CD4-positive, CD25-positive, alpha-beta regulatory T cell (primary cell): ENCODE results near the gene NGB. TPM values are rescaled to one million over a fixed set of nuclear protein-coding genes. Genes with fewer than 3 reads are reported as not detected.

Experiments
- ATAC-seq, 2 donors: fragments of 150-1000 bp; cut with Tn5 transposase; one replicate each; pipeline ENCODE4 v1.10.0; 2021; ENCODE audit warnings: low read depth in 2 of 2, moderate number of reproducible peaks in 2 of 2, moderate library complexity in 1 of 2
- DNase-seq, 3 donors: peaks; one replicate each; pipeline versions ENCODE4 v3.0.0 to v3.0.0-alpha.2; 2012 to 2022; ENCODE audit warnings: mixed read lengths in 1 of 3
- H3K27ac ChIP-seq: one replicate; pipeline ENCODE4 v1.7.0; 2013; ENCODE audit warnings: mild to moderate bottlenecking, low read length; ENCODE audit not compliant: insufficient read depth, poor library complexity, severe bottlenecking
- H3K27me3 ChIP-seq: one replicate; pipeline ENCODE4 v1.7.0; 2013; ENCODE audit warnings: low read length; ENCODE audit not compliant: control insufficient read depth, insufficient read depth
- H3K36me3 ChIP-seq: one replicate; pipeline ENCODE4 v1.7.0; 2013; ENCODE audit warnings: mild to moderate bottlenecking, low read length, moderate library complexity; ENCODE audit not compliant: control insufficient read depth, insufficient read depth
- H3K4me1 ChIP-seq: 2 replicates; pipeline ENCODE4 v1.7.0; 2013; ENCODE audit warnings: mild to moderate bottlenecking, low read length; ENCODE audit not compliant: insufficient read depth, control insufficient read depth, poor library complexity, severe bottlenecking
- H3K4me3 ChIP-seq: one replicate; pipeline ENCODE4 v1.7.0; 2013; ENCODE audit warnings: low read depth, mild to moderate bottlenecking, low read length, moderate library complexity
- H3K9me3 ChIP-seq, 2 experiments: 1 replicate in 1 of 2; 2 replicates in 1 of 2; pipeline ENCODE4 v1.7.0; 2013; ENCODE audit warnings: low read length in 2 of 2, mild to moderate bottlenecking in 1 of 2, moderate library complexity in 1 of 2; ENCODE audit not compliant: control insufficient read depth in 2 of 2
- H3K27ac Mint-ChIP-seq, 3 donors: one replicate each; pipeline ENCODE4 v1.8.0; 2020 to 2022; ENCODE audit warnings: mild to moderate bottlenecking in 3 of 3, mixed read lengths in 3 of 3, moderate library complexity in 2 of 3
- H3K27me3 Mint-ChIP-seq: one replicate; pipeline ENCODE4 v1.8.0; 2022; ENCODE audit warnings: mild to moderate bottlenecking, mixed read lengths
- H3K36me3 Mint-ChIP-seq: one replicate; pipeline ENCODE4 v1.8.0; 2020; ENCODE audit warnings: mixed read lengths
- H3K4me1 Mint-ChIP-seq, 4 donors: one replicate each; pipeline ENCODE4 v1.8.0; 2020 to 2022; ENCODE audit warnings: mixed read lengths in 4 of 4, mild to moderate bottlenecking in 1 of 4
- H3K4me3 Mint-ChIP-seq, 4 donors: one replicate each; pipeline ENCODE4 v1.8.0; 2020 to 2022; ENCODE audit warnings: mild to moderate bottlenecking in 4 of 4, mixed read lengths in 4 of 4, moderate library complexity in 3 of 4
- H3K9me3 Mint-ChIP-seq, 7 donors: one replicate each; pipeline ENCODE4 v1.8.0; 2020 to 2022; ENCODE audit warnings: mixed read lengths in 7 of 7, mild to moderate bottlenecking in 3 of 7, moderate library complexity in 2 of 7
- polyA plus RNA-seq, 4 donors: library from polyadenylated mRNA; unstranded; fragments of 300-500 nt; fragmentation: Illumina TruSeq; gene quantifications; one replicate each; pipeline ENCODE4 v1.2.3, GENCODE V29; 2021
- total RNA-seq: library from RNA; stranded (reverse); gene quantifications from one replicate; pipeline ENCODE4 v1.2.3, GENCODE V29; 2022

The NGB gene
- total and polyA plus RNA-seq, 5 donors from 2014 or later: not detected

DNA sequence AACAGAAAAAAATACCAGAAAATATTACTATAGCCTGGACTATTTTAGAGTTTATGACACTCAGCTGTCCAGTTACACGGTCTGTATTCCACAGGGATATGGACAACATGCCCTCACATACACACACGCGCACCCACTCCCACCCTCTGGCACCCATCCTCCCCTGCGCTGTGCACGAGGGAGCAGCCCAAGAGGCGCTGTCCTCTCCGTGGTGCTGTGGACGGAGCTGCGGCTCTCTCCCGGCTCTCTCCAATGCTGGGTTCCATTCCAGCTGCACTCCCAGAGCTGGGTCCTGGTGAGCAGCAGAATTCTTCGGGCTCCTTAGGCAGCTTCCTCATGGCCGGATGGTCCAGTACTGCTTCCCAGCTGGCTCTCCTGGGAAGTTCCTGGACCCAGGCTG, 6.0 kb upstream of the NGB start:
- no peak overlapping the region for H3K4me3 ChIP-seq
- ATAC-seq: no peak
- no peak overlapping the region for H3K27ac Mint-ChIP-seq
- peaks cover 16% of the 10 kb centered on the region for H3K27me3 Mint-ChIP-seq
- H3K4me1 ChIP-seq: no peaks in the 10 kb centered on the region
- H3K4me1 Mint-ChIP-seq: no peaks in the 10 kb centered on the region
- H3K27me3 ChIP-seq: no peaks in the 10 kb centered on the region
- no peaks in the 10 kb centered on the region for H3K36me3 Mint-ChIP-seq
- H3K9me3 ChIP-seq: no peaks in the 10 kb centered on the region
- no peak overlapping the region for H3K27ac ChIP-seq
- no peak for DNase-seq
- no peak overlapping the region for H3K4me3 Mint-ChIP-seq
- peaks cover 2% of the 10 kb centered on the region for H3K36me3 ChIP-seq
- H3K9me3 Mint-ChIP-seq: no peaks in the 10 kb centered on the region

DNA sequence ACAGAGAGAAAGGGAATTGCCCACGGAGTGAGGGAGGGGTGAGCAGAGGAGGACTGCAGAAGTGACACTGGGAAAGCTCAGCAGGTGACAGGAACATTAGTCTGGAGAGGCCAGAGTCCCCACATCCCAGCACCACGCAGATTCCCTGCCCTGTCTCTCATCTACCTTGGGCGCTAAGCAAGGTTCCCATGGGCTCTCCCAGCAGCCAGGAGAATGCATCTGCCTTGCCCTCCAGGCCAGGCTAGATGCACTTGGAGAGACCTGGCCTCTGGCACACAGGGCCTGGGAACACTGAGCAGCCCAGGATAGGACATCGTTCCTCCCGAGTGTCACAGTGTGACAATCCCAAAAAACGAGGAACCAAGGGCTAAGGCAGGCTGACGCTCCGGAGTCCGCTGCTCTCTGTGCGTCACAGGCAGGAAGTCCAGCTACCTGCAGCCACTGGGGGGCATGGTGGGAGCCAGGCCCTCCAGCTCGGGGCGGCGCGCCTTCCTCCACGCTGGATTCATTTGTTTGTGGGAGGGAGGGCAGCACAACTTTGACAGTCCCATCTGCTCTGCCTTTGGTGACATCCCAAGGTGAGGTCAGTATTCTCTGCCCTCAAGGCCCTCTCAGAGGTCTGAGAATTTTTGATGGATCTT, 5.4 kb upstream of the NGB start:
- no peaks in the 10 kb centered on the region for H3K36me3 Mint-ChIP-seq
- no peaks in the 10 kb centered on the region for H3K27me3 ChIP-seq

DNA sequence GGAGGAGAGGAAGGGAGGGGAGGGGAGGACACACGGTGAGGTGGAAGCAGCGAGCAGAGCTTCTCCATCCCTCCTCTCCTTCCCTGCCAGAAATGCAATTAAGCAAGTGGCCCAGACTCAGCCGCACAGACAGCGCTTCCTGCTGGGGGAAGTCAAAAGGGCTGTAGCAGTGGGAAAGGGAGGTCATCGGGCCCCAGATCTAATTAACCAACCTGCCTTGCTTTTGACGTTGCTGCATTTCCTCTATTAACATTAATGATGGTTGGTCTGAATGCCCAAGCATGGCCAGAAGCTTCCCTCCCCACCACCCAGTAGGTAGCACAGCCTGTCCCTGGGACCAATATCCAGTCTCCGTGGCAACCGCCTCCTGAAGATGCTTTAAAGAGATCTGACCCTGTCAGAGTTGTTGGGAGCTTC, 4.6 kb upstream of the NGB start:
- Mint-ChIP-seq H3K27ac (peak overlapping the region in 1 of 3 donors; percentile 14), H3K4me1 (no peaks in the 10 kb centered on the region), H3K27me3 (peaks cover 22% of the 10 kb centered on the region), H3K4me3 (no peak overlapping the region), H3K36me3 (no peaks in the 10 kb centered on the region), H3K9me3 (no peaks in the 10 kb centered on the region)
- H3K9me3 ChIP-seq: no peaks in the 10 kb centered on the region
- DNase-seq: no peak
- H3K4me1 ChIP-seq: no peaks in the 10 kb centered on the region
- H3K27me3 ChIP-seq: no peaks in the 10 kb centered on the region
- no peak for ATAC-seq
- H3K36me3 ChIP-seq: no peaks in the 10 kb centered on the region
- H3K27ac ChIP-seq: no peak overlapping the region
- H3K4me3 ChIP-seq: no peak overlapping the region

More for the DNA sequence above, 5.4 kb upstream of the NGB start:
- no peaks in the 10 kb centered on the region for H3K36me3 ChIP-seq
- no peak for ATAC-seq
- Mint-ChIP-seq H3K9me3 (no peaks in the 10 kb centered on the region), H3K27me3 (peaks cover 22% of the 10 kb centered on the region), H3K4me1 (no peaks in the 10 kb centered on the region), H3K27ac (no peak overlapping the region), H3K4me3 (no peak overlapping the region)
- no peaks in the 10 kb centered on the region for H3K4me1 ChIP-seq
- no peak overlapping the region for H3K4me3 ChIP-seq
- DNase-seq: no peak
- no peaks in the 10 kb centered on the region for H3K9me3 ChIP-seq
- H3K27ac ChIP-seq: no peak overlapping the region

DNA sequence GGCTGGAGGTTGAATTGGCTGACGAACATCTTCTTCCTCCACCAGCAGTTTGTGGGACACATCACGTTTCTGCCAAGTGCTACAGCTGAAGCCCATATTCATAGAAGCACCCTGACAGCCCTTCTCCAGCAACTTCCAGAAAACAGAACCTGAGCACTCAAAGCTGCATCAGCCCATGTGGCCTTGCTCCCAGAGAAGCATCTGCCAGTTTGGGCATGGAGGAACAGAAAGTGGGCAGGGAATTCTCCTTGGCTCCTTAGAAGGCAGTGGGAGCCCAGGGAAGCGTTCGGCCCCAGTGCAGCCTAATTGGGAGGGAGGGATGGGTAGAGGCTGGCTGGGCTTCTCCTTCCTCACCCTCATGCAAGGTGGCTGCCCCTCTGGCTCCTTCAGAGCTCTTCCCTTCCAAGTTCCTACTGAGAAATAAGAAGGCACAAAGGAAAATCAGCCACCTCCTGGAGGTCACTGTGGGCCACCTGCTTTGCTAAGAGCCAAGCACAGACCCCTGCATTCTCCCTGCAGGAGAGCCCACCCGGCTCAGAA, 4.1 kb upstream of the NGB start:
- ATAC-seq (no peak), DNase-seq (no peak)
- Histone ChIP-seq H3K9me3 (no peaks in the 10 kb centered on the region), H3K4me1 (no peaks in the 10 kb centered on the region), H3K4me3 (no peak overlapping the region), H3K27ac (no peak overlapping the region), H3K36me3 (no peaks in the 10 kb centered on the region), H3K27me3 (no peaks in the 10 kb centered on the region)
- H3K27ac Mint-ChIP-seq: no peak overlapping the region
- no peaks in the 10 kb centered on the region for H3K9me3 Mint-ChIP-seq
- H3K4me3 Mint-ChIP-seq: no peak overlapping the region
- H3K4me1 Mint-ChIP-seq: no peaks in the 10 kb centered on the region
- peaks cover 24% of the 10 kb centered on the region for H3K27me3 Mint-ChIP-seq
- H3K36me3 Mint-ChIP-seq: no peaks in the 10 kb centered on the region

DNA sequence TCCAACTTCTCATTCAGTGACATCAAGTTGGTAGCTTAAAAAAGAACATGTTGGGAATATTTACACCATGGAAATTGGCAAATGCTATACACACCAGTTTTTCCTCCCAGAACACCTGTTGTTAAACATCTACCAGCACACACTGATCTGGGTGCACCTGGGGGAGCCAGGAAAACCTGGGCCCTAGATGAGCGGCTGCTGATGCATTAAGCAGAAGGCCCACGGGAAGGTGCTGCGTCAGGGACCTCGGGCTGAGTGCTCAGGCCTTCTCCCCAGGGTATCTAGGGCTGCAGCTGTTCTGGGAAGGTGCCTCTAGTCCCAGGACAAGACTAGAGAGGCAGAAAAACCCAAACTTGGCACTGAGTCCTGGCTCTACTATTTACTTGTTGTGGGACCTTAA, 2.8 kb upstream of the NGB start:
- H3K9me3 ChIP-seq: no peaks in the 10 kb centered on the region
- peaks cover 0 to 1% (median 0%) of the 10 kb centered on the region in 7 donors for H3K9me3 Mint-ChIP-seq
- no peak for DNase-seq
- H3K36me3 ChIP-seq: no peaks in the 10 kb centered on the region
- ATAC-seq: no peak
- peaks cover 31% of the 10 kb centered on the region for H3K27me3 Mint-ChIP-seq
- peaks cover 2% of the 10 kb centered on the region for H3K27me3 ChIP-seq
- no peaks in the 10 kb centered on the region for H3K4me1 ChIP-seq
- no peaks in the 10 kb centered on the region for H3K4me1 Mint-ChIP-seq
- H3K27ac ChIP-seq: no peak overlapping the region
- H3K27ac Mint-ChIP-seq: no peak overlapping the region
- no peak overlapping the region for H3K4me3 ChIP-seq
- H3K36me3 Mint-ChIP-seq: no peaks in the 10 kb centered on the region
- no peak overlapping the region for H3K4me3 Mint-ChIP-seq

DNA sequence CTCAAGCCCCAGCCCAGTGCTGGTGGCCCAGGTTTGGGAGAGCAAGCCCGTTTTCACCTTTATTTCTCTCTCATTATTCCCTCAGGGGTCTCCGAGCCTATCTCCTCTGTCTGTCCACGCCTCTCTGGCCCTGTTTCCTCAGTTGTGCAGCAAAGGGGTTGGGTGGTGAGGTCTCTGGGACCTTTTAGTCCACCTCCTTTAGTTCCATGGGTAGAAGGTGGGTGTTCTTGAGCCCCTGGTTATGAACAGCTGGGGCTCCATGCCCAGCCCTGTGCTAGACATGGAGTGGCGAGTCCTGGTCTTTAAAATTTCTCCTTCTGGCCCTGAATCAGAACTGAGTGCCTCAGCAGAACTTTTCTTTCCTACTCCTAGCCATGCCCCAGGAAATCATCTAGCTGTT, 1.3 kb upstream of the NGB start:
- Histone ChIP-seq H3K27ac (no peak overlapping the region), H3K27me3 (peaks cover 2% of the 10 kb centered on the region), H3K4me3 (no peak overlapping the region), H3K36me3 (no peaks in the 10 kb centered on the region), H3K9me3 (no peaks in the 10 kb centered on the region), H3K4me1 (no peaks in the 10 kb centered on the region)
- H3K9me3 Mint-ChIP-seq: peaks cover 0 to 2% (median 1%) of the 10 kb centered on the region in 7 donors
- peaks cover 42% of the 10 kb centered on the region for H3K27me3 Mint-ChIP-seq
- H3K27ac Mint-ChIP-seq: no peak overlapping the region
- H3K36me3 Mint-ChIP-seq: no peaks in the 10 kb centered on the region
- DNase-seq (no peak), ATAC-seq (no peak)
- H3K4me3 Mint-ChIP-seq: no peak overlapping the region
- no peaks in the 10 kb centered on the region for H3K4me1 Mint-ChIP-seq

DNA sequence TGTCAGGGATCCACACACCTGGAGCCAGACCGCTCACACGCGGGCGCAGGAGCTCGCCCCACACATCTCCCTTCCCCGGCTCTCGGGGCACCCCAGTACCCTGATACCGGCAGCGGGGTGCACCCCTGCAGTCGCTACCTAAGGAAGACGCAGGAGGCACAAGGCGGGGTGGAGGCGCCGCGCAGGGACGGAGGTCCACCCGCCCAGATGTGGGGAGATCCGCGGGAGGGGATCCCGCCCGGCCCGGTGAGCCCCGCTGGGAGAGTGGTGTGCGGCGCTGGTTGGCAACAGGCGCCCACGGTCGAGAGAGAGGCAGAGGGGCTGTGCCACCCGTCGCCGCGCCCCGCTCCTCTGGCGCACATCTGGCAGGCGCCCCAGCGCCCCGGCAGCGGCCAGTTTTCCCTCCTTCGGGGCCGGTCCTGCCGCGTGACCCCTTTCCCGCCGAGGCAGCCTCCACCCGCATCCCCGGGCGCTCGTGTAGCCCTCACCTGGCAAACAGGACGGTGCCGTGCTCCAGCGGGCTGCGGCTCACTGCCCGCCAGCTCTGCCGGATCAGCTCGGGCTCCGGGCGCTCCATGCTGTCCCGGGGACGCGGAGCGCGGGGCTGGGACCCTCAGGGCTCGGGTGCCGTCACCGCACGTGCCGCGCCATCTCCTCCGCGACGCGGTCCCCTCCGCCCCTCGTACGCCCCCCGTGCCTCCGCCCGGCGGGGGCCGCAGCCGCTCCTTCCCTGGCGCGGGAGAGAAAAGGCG, 469 bp downstream of the NGB start:
- no peak for DNase-seq
- Mint-ChIP-seq H3K9me3 (peaks cover 0 to 4% (median 1%) of the 10 kb centered on the region in 7 donors), H3K36me3 (no peaks in the 10 kb centered on the region), H3K4me1 (no peaks in the 10 kb centered on the region), H3K4me3 (no peak overlapping the region), H3K27ac (no peak overlapping the region), H3K27me3 (peaks cover 52% of the 10 kb centered on the region)
- Histone ChIP-seq H3K4me3 (no peak overlapping the region), H3K27ac (no peak overlapping the region), H3K4me1 (no peaks in the 10 kb centered on the region), H3K36me3 (no peaks in the 10 kb centered on the region), H3K9me3 (no peaks in the 10 kb centered on the region), H3K27me3 (peaks cover 2% of the 10 kb centered on the region)
- no peak for ATAC-seq
